HUDEP-2 (cell line): ENCODE results near the gene DNMT3A.

Experiments
- DNase-seq, 76 experiments: peaks; one replicate each; lab custom pipeline; 2025; ENCODE audit not compliant: unreplicated experiment in 76 of 76; lab: John Stamatoyannopoulos, UW

Gene DNMT3A

GRCh38 chr2:25328152-25329085 lies 13.3 kb downstream of the DNMT3A start:
- no peak for DNase-seq

GRCh38 chr2:25326326-25327013 lies 15.3 kb downstream of the DNMT3A start:
- peak in 6 of 76 experiments; percentile 21 to 48 (median 36) for DNase-seq

GRCh38 chr2:25324905-25325592 lies 16.7 kb downstream of the DNMT3A start:
- no peak for DNase-seq

GRCh38 chr2:25324251-25324650 lies 17.5 kb downstream of the DNMT3A start:
- no peak for DNase-seq

GRCh38 chr2:25323610-25324189 lies 18.0 kb downstream of the DNMT3A start:
- peak in 1 of 76 experiments; percentile 7 for DNase-seq

GRCh38 chr2:25323042-25323514 lies 18.6 kb downstream of the DNMT3A start:
- no peak for DNase-seq

- no peak for DNase-seq
Measured at GRCh38 chr2:25322312-25322711, 19.4 kb downstream of the DNMT3A start.

- no peak for DNase-seq
Measured at GRCh38 chr2:25320077-25320476, 21.6 kb downstream of the DNMT3A start.

- no peak for DNase-seq
Measured at GRCh38 chr2:25316101-25316500, 25.6 kb downstream of the DNMT3A start.

GRCh38 chr2:25315316-25315680 lies 26.4 kb downstream of the DNMT3A start:
- no peak for DNase-seq

GRCh38 chr2:25314514-25315315 lies 27.0 kb downstream of the DNMT3A start:
- DNase-seq = no peak

- DNase-seq = no peak
Measured at GRCh38 chr2:25313711-25314513, 27.8 kb downstream of the DNMT3A start.

GRCh38 chr2:25312958-25313710 lies 28.6 kb downstream of the DNMT3A start:
- no peak for DNase-seq

GRCh38 chr2:25311865-25312575 lies 29.7 kb downstream of the DNMT3A start:
- no peak for DNase-seq

- DNase-seq = peak in 70 of 76 experiments; percentile 14 to 80 (median 58)
Measured at GRCh38 chr2:25310965-25311864, 30.5 kb downstream of the DNMT3A start.

GRCh38 chr2:25310709-25310964 lies 31.1 kb downstream of the DNMT3A start:
- no peak for DNase-seq

- peak in 53 of 76 experiments; percentile 5 to 63 (median 34) for DNase-seq
Measured at GRCh38 chr2:25309402-25309801, 32.3 kb downstream of the DNMT3A start.
